GM18505 (cell line): Measurements from ENCODE around the gene KIAA2012.

Source experiments
- ATAC-seq: cut with Tn5 transposase; IDR thresholded peaks from one replicate; pipeline ENCODE4 v1.9.1; 2021; ENCODE audit not compliant: unreplicated experiment
- POLR2A ChIP-seq: IDR thresholded peaks from 4 replicates; pipeline ENCODE4 v1.6.1; 2011; ENCODE audit warnings: borderline replicate concordance; ENCODE audit not compliant: insufficient read depth, insufficient read length; ENCODE audit errors: extremely low read depth

KIAA2012 gene

GRCh38 chr2:202037086-202037485 is 36.0 kb upstream of the KIAA2012 start:
- ATAC-seq: no peak
- no peak for TF ChIP-seq POLR2A

GRCh38 chr2:202038471-202039277 is 34.4 kb upstream of the KIAA2012 start:
- no peak for TF ChIP-seq POLR2A

GRCh38 chr2:202039278-202040078 is 33.6 kb upstream of the KIAA2012 start:
- no peak for ATAC-seq
- TF ChIP-seq POLR2A: no peak

More at GRCh38 chr2:202038471-202039277, 34.4 kb upstream of the KIAA2012 start:
- ATAC-seq: no peak

DNA sequence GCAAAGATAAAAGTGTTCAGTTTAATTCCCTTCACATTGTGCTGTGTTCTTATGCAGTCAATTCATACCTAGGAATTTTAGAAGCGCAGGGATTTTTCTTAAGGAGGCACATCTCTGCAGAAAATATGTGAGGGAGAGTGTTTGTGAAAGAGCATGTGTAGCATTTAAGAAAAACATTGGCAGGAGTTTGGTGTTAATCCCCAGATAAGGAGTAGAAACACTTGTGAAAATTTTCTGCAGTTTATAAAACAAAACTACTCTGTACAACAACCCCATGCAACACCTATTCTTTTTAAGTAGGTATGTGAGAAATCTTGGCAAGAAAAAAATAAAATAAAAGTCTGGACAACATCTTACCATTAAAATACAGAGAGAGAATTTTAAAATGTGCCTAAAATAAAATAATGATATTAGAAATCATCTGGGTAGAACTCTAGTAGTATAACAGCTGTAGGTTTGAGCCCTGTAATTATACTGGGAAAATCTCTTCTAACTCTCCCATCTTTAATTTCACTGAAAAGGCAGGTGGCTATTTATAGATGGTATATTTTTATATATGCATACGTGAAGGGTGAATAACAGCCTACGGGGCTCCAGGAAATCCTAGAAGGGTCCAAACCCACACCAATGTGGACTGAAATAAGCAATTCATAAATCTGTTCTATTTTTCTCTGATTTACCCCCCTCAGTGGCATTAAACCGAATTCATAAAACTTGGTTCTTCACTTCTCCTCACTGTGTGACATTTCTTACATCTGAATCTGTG is 32.8 kb upstream of the KIAA2012 start:
- TF ChIP-seq POLR2A: no peak
- ATAC-seq: no peak

- no peak for ATAC-seq
- TF ChIP-seq POLR2A: no peak
Observed at GRCh38 chr2:202042444-202042843, 30.6 kb upstream of the KIAA2012 start.

GRCh38 chr2:202043475-202043874 is 29.6 kb upstream of the KIAA2012 start:
- no peak for TF ChIP-seq POLR2A
- ATAC-seq: no peak

DNA sequence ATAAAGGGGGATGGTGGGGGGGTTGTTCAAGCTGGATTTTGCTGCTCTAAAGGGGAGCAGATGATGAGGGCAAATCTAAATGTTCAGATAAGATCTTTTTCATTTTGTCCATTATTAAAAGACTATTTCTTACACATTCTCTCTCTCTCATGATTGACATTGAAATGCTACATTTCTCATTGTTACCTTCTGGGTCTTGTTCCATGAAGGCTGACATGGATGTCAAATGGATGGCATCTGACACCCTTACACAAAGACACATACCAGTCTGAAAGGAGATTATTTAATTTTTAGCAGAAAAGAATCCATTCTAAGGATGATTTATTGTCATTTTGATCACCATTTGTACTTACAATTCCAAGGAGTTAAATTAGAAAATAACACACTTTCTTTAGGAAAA is 28.3 kb upstream of the KIAA2012 start:
- no peak for TF ChIP-seq POLR2A
- ATAC-seq: no peak

- ATAC-seq: no peak
- no peak for TF ChIP-seq POLR2A
Observed at GRCh38 chr2:202046572-202046971, 26.5 kb upstream of the KIAA2012 start.

GRCh38 chr2:202049092-202049728 is 23.8 kb upstream of the KIAA2012 start:
- no peak for TF ChIP-seq POLR2A
- ATAC-seq: no peak

DNA sequence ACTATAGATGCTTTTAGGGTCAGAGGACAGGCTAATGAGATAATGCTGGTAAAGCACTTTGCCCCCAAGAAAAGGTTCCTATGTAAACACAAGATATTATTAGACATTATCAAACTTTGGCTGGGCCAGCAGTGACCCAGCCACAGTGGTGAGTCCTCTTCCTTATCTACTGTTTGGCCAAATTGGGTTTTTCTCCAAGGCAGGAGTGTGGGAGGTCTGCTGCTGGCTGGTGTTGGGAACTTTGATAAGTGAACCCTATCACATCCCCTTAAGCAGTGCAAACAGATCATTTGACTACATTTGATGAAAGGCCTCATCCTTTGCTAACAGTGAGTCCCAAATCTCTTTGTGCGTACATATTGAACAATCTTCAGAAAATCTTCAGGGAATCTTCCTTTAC is 23.2 kb upstream of the KIAA2012 start:
- no peak for TF ChIP-seq POLR2A
- ATAC-seq: no peak

- TF ChIP-seq POLR2A: no peak
- ATAC-seq: no peak
Observed at GRCh38 chr2:202050652-202051051, 22.4 kb upstream of the KIAA2012 start.

GRCh38 chr2:202051499-202052161 is 21.4 kb upstream of the KIAA2012 start:
- no peak for ATAC-seq
- TF ChIP-seq POLR2A: no peak

DNA sequence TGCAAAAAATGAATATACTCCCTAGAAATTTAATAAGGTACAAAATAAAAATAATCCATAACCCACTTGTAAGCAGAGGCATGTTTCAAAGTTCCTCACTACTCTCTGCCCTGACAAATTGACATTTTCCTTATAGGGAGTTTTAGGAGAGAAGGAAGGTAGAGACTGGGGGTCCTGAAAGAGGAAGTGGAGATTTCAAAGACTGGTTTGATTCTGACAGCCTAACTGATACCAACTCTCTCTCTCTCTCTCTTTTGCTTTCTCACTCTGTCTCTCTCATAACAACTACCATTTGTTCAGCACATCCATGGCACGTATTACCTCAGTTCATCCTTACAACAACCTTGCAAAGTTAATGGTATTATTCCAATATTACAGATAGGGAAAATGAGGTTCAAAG is 20.8 kb upstream of the KIAA2012 start:
- no peak for ATAC-seq

DNA sequence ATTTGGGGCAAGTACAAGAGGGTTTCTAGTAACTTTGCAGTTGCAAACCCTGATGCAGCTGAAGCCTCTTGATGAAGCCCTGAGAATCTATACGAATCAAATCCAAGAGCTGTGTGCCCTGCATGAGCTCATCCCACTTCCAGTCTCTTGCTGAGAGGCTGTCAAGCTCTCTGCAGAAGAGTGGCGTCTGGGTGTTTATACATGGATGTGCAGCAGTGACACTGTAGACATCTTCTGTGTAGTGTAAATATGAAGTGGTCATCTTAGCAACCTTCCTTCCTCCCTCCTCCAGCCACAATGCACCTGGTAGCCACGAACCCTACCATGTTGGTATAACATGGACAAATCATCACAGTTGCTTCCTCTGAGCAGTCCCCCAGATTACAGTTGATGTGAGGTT is 18.4 kb upstream of the KIAA2012 start:
- ATAC-seq: no peak
- TF ChIP-seq POLR2A: no peak

More for the DNA sequence above, 20.8 kb upstream of the KIAA2012 start:
- no peak for TF ChIP-seq POLR2A
